Liver (tissue), 9 donors: ENCODE measurements around the gene ITGA2. TPM values are rescaled to one million over a fixed set of nuclear protein-coding genes. Genes with fewer than 3 reads are reported as not detected.

Experiments
- DNase-seq: peaks from one replicate; pipeline ENCODE4 v3.0.0-alpha.2; 2017; ENCODE audit warnings: low spot score
- H3K27ac ChIP-seq, 2 donors: one replicate each; pipeline ENCODE4 v1.7.0; 2013; ENCODE audit warnings: inconsistent platforms in 2 of 2, low read length in 2 of 2, control low read depth in 1 of 2, low read depth in 1 of 2, mild to moderate bottlenecking in 1 of 2
- H3K27me3 ChIP-seq, 4 donors: one replicate each; pipeline versions ENCODE4 v1.6.1 to v1.7.0; 2013; ENCODE audit warnings: low read length in 3 of 4, inconsistent platforms in 1 of 4, mild to moderate bottlenecking in 1 of 4, moderate library complexity in 1 of 4; ENCODE audit not compliant: control insufficient read depth in 4 of 4, insufficient read depth in 4 of 4
- H3K36me3 ChIP-seq, 4 donors: one replicate each; pipeline versions ENCODE4 v1.6.1 to v1.7.0; 2013; ENCODE audit warnings: low read length in 3 of 4, mild to moderate bottlenecking in 3 of 4, low read depth in 1 of 4, moderate library complexity in 1 of 4; ENCODE audit not compliant: control insufficient read depth in 4 of 4, insufficient read depth in 3 of 4
- H3K4me1 ChIP-seq, 4 donors: one replicate each; pipeline versions ENCODE4 v1.6.1 to v1.7.0; 2013; ENCODE audit warnings: low read length in 3 of 4, mild to moderate bottlenecking in 3 of 4, moderate library complexity in 1 of 4; ENCODE audit not compliant: control insufficient read depth in 4 of 4, insufficient read depth in 4 of 4
- H3K4me3 ChIP-seq, 3 donors: one replicate each; pipeline versions ENCODE4 v1.6.1 to v1.7.0; 2013; ENCODE audit warnings: low read length in 3 of 3, control low read depth in 1 of 3, low read depth in 1 of 3, mild to moderate bottlenecking in 1 of 3
- H3K9ac ChIP-seq, 2 donors: one replicate each; pipeline ENCODE4 v1.7.0; 2013; ENCODE audit warnings: low read length in 2 of 2, mild to moderate bottlenecking in 2 of 2, moderate library complexity in 2 of 2, control low read depth in 1 of 2, low read depth in 1 of 2
- H3K9me3 ChIP-seq, 4 donors: one replicate each; pipeline versions ENCODE4 v1.6.1 to v1.7.0; 2013; ENCODE audit warnings: low read length in 3 of 4; ENCODE audit not compliant: control insufficient read depth in 4 of 4
- ATF3 ChIP-seq: IDR thresholded peaks from 2 replicates; pipeline ENCODE4 v1.6.1; 2016; ENCODE audit warnings: antibody characterized with exemption
- CTCF ChIP-seq: fragments of 150-350 bp; IDR thresholded peaks from 2 replicates; pipeline ENCODE4 v1.5.1; 2017; ENCODE audit warnings: improper control_type of control experiment, low read depth, low read length; ENCODE audit not compliant: missing input control
- EGR1 ChIP-seq, 2 donors: IDR thresholded peaks; 2 replicates each; pipeline ENCODE4 v1.6.1; 2016 to 2018; ENCODE audit warnings: antibody characterized with exemption in 2 of 2, low read depth in 2 of 2
- FOXA1 ChIP-seq: IDR thresholded peaks from 2 replicates; pipeline ENCODE4 v1.6.1; 2016; ENCODE audit warnings: antibody characterized with exemption
- FOXA2 ChIP-seq: IDR thresholded peaks from 2 replicates; pipeline ENCODE4 v1.6.1; 2016; ENCODE audit warnings: antibody characterized with exemption
- GABPA ChIP-seq, 2 donors: IDR thresholded peaks in 1 of 2; conservative IDR thresholded peaks in 1 of 2; 2 replicates each; pipeline ENCODE4 v1.6.1; 2016; ENCODE audit warnings: antibody characterized with exemption in 2 of 2, mild to moderate bottlenecking in 1 of 2, moderate library complexity in 1 of 2
- HNF4A ChIP-seq, 2 donors: conservative IDR thresholded peaks; 2 replicates each; pipeline ENCODE4 v1.6.1; 2016; ENCODE audit warnings: antibody characterized with exemption in 2 of 2, mild to moderate bottlenecking in 2 of 2
- HNF4G ChIP-seq: IDR thresholded peaks from 2 replicates; pipeline ENCODE4 v1.6.1; 2016; ENCODE audit warnings: antibody characterized with exemption
- JUND ChIP-seq, 2 donors: IDR thresholded peaks; 2 replicates each; pipeline ENCODE4 v1.6.1; 2016; ENCODE audit warnings: antibody characterized with exemption in 2 of 2
- MAX ChIP-seq: IDR thresholded peaks from 2 replicates; pipeline ENCODE4 v1.6.1; 2016; ENCODE audit warnings: antibody characterized with exemption
- NR2F2 ChIP-seq: IDR thresholded peaks from 2 replicates; pipeline ENCODE4 v1.6.1; 2016; ENCODE audit warnings: antibody characterized with exemption
- RAD21 ChIP-seq, 2 donors: IDR thresholded peaks; 2 replicates each; pipeline ENCODE4 v1.6.1; 2016; ENCODE audit warnings: antibody characterized with exemption in 2 of 2, mild to moderate bottlenecking in 2 of 2
- REST ChIP-seq: IDR thresholded peaks from 2 replicates; pipeline ENCODE4 v1.6.1; 2016; ENCODE audit warnings: antibody characterized with exemption, mild to moderate bottlenecking
- RXRA ChIP-seq, 2 donors: IDR thresholded peaks; 2 replicates each; pipeline ENCODE4 v1.6.1; 2017 to 2018; ENCODE audit warnings: antibody characterized with exemption in 2 of 2, mild to moderate bottlenecking in 1 of 2
- SP1 ChIP-seq: IDR thresholded peaks from 2 replicates; pipeline ENCODE4 v1.6.1; 2018; ENCODE audit warnings: antibody characterized with exemption, mild to moderate bottlenecking
- TAF1 ChIP-seq: conservative IDR thresholded peaks from 2 replicates; pipeline ENCODE4 v1.6.1; 2016; ENCODE audit warnings: antibody characterized with exemption, mild to moderate bottlenecking
- YY1 ChIP-seq: IDR thresholded peaks from 2 replicates; pipeline ENCODE4 v1.6.1; 2016; ENCODE audit warnings: antibody characterized with exemption, mild to moderate bottlenecking
- ZBTB33 ChIP-seq: IDR thresholded peaks from 2 replicates; pipeline ENCODE4 v1.6.1; 2016; ENCODE audit warnings: antibody characterized with exemption
- WGBS: extraction: QIAGEN DNeasy Blood & Tissue Kit; methylation state at CpG from one replicate; pipeline ENCODE4 v1.1.7; 2013; 5-methylcytosine and 5-hydroxymethylcytosine counted together
- polyA plus RNA-seq, 2 donors: library from polyadenylated mRNA; stranded (reverse) in 1 of 2; unstranded in 1 of 2; fragments of 200-250 nt in 1 of 2; fragments of >200 nt in 1 of 2; fragmentation: Nextera tagmentation in 1 of 2; extraction: Ambion mirVana in 1 of 2; gene quantifications; one replicate each; pipeline versions ENCODE4 v1.2.1 to v1.2.3, GENCODE V29; 2013 to 2015
- total RNA-seq, 2 donors: library from RNA; depleted of rRNA; stranded (reverse); fragments of >200 nt; gene quantifications; one replicate each; pipeline ENCODE4 v1.2.3, GENCODE V29; 2014
- donor health status: healthy.
- donor health status: healthy.
- donor health status: healthy.
- donor health status: healthy.
- donor health status: healthy.

Gene ITGA2
- total and polyA plus RNA-seq, 4 donors: 0.12 to 0.61 (median 0.33) TPM

GRCh38 chr5:53069626-53070025 lies 80.5 kb downstream of the ITGA2 start:
- Histone ChIP-seq H3K36me3 (no peaks in the 10 kb centered on the region), H3K4me3 (no peak overlapping the region), H3K9ac (no peak overlapping the region), H3K4me1 (no peaks in the 10 kb centered on the region), H3K27ac (no peak overlapping the region), H3K9me3 (no peaks in the 10 kb centered on the region), H3K27me3 (no peaks in the 10 kb centered on the region)
- TF ChIP-seq MAX (no peak), NR2F2 (no peak), RAD21 (IDR thresholded peaks at IDR 0.05) (no peak), SP1 (no peak), ATF3 (no peak), REST (no peak), GABPA (IDR thresholded peaks at IDR 0.05 in 1 of 2, conservative IDR thresholded peaks at IDR 0.05 in 1 of 2) (no peak), HNF4G (no peak), HNF4A (conservative IDR thresholded peaks at IDR 0.05) (no peak), TAF1 (no peak), ZBTB33 (no peak), FOXA1 (no peak), EGR1 (IDR thresholded peaks at IDR 0.05; ENCODE audit: low read depth in 2 of 2) (no peak), JUND (IDR thresholded peaks at IDR 0.05) (no peak), YY1 (no peak), CTCF (no peak), RXRA (IDR thresholded peaks at IDR 0.05) (no peak)
- no peak for DNase-seq
- WGBS: 92% methylated on average over 5 of the region's 5 CpGs

GRCh38 chr5:53071298-53071697 lies 82.1 kb downstream of the ITGA2 start:
- no peak overlapping the region for H3K9ac ChIP-seq
- no peak for DNase-seq
- TF ChIP-seq CTCF (no peak), NR2F2 (no peak), ZBTB33 (no peak), FOXA2 (no peak), JUND (IDR thresholded peaks at IDR 0.05) (no peak), MAX (no peak), GABPA (IDR thresholded peaks at IDR 0.05 in 1 of 2, conservative IDR thresholded peaks at IDR 0.05 in 1 of 2) (no peak), EGR1 (IDR thresholded peaks at IDR 0.05; ENCODE audit: low read depth in 2 of 2) (no peak)
- no peak overlapping the region for H3K27ac ChIP-seq
- no peaks in the 10 kb centered on the region for H3K36me3 ChIP-seq
- H3K9me3 ChIP-seq: no peaks in the 10 kb centered on the region
- no peaks in the 10 kb centered on the region for H3K4me1 ChIP-seq
- H3K27me3 ChIP-seq: no peaks in the 10 kb centered on the region
- WGBS: 92% methylated on average over 2 of the region's 2 CpGs
- no peak overlapping the region for H3K4me3 ChIP-seq
